Fibroblast of upper back skin (primary cell): ENCODE results near the gene FANCC.
A peak's percentile ranks its signal among the peaks of the same experiment; 100 is the strongest.
"Not testable (repeated sequence)": the region's sequence is repeated elsewhere in the genome, so short reads cannot be mapped to it uniquely, and the experiment has no call there.

ENCODE experiments used
- DNase-seq: peaks from one replicate; pipeline ENCODE4 v3.0.0-alpha.2; 2013

The FANCC gene

DNA sequence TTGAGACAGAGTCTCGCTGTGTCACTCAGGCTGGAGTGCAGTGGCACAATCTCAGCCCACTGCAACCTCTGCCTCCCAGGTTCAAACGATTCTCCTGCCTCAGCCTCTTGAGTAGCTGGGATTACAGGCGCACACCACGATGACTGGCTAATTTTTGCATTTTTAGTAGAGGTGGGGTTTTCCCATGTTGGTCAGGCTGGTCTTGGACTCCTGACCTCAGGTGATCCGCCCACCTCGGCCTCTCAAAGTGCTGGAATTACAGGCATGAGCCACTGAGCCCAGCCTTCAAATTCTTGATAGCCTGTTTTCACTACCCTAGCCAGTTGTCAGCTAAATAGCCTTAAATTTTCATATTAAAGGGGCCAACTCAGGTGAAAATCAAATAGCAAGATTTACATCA lies 11.6 kb upstream of the FANCC start:
- not testable (repeated sequence) for DNase-seq

DNA sequence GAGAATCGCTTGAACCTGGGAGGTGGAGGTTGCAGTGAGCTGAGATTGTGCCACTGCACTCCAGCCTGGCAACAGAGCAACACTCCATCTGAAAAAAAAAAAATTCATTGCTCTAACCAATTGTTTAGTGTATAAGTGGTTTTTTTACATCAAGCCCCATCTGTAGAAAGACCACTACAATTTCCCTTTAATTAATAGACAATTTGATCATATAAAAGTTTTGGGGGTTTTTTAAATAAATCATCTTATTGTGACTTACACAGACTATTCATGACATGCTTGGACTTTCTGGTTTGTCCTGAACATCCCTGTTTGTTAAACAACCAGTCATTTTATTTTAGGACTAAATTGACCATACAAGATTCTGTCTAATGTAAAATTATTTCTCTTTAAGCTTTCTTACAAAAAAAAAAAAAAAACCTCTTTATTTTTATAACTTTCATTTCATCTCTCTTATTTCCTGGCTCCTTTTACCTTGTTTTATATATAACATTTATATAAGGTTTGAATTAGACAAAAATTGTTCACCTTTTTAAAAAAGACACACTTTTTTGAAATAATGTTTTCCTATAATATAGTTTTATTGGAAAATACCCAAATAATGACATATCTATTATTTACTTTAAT lies 9.8 kb upstream of the FANCC start:
- no peak for DNase-seq

DNA sequence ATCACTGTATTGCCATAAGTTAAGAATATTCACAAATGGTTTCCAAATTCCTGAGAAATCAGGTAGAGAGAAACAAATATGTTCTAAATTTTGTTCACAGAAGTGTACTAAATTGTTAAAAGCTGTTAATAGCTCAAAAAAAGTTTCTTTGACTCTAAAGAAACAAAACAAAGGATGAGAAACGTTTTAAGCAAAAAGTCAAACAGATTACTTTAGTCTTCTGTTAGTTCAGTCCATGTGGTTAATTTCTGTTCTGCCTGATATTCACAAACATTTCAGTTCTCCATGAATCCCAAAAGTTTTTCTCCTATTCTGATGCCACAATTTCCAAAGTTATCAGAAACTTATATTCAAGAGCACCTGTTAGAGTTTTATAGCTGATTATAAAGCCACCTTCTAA lies 7.7 kb upstream of the FANCC start:
- DNase-seq, result no peak

DNA sequence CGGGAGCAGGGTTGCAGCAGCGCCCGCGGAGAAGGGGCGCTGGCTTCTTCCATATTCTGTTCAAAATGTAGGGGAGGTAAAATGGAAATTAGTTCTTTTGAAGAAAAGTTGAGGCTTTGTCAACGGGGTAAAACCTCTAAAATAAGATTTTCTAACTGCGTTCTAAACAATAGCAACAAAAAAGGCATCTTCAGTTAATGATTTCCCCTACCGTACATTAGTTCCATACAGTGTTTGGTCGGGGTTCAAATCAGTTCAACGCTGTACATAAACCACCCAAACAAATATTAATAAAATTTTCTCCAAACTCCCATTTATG lies 343 bp upstream of the FANCC start:
- no peak for DNase-seq

DNA sequence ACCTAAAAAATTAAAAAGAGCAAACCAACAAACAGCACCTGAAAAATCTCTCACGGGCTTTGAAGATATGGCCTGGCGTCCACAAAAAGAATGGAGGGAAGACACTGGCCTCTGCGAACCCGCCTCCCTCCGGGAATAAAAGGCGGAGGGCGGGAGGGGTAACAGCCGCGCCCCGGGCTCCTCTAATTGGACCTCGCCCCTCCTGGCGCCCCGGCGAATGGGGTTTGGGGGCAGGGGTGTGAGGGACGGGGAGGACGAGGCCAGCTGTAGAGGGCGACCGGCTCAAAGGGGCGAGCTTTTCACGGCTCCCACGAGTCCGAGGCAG lies 753 bp downstream of the FANCC start:
- peak; percentile 63 for DNase-seq

DNA sequence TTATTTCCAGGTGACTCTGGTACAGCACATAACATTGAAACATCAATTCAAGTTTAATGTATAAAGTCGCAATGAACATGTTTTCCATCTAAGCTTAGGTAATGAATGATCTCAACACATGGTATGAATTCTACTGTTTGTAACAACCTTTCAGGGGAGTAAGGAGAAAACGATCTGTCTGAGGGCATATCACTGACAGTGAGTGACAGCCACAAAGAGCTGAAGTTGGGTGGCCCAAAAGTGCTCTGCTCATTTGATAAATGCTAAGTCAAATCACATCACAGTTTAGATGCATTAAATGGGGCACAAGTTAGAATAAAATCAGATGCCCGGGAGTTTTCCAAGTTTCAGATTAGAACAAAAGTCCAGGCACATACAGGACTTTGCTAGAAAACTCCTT lies 1.2 kb downstream of the FANCC start:
- DNase-seq, result no peak

DNA sequence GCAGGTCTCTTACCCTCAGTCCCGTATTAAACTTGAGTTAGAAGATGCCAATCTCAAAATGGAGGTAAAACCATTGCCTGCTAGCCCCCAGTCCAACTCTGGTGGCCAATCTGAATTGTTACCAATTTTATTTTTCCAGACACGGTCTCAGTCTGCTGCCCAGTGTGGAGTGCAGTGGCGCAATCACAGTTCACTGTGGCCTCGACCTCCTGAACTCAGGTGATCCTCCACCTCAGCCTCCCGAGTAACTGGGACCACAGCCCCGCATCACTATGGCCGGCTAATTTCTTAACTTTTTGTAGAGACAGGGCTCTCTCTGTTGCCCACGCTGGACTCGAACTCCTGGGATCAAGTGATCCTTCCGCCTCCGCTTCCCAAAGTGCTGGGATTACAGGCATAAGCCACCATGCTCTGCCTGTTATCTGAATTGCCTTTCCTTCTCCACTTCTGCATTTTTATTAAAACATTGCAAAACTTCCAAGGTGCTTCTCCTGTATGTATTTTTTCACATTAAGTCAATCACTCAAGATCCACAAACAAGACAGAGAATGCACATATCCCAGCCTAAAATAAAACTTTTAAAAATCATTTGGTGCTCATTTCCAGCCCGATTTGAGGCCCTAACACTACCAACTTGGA lies 2.3 kb downstream of the FANCC start:
- DNase-seq, result no peak

DNA sequence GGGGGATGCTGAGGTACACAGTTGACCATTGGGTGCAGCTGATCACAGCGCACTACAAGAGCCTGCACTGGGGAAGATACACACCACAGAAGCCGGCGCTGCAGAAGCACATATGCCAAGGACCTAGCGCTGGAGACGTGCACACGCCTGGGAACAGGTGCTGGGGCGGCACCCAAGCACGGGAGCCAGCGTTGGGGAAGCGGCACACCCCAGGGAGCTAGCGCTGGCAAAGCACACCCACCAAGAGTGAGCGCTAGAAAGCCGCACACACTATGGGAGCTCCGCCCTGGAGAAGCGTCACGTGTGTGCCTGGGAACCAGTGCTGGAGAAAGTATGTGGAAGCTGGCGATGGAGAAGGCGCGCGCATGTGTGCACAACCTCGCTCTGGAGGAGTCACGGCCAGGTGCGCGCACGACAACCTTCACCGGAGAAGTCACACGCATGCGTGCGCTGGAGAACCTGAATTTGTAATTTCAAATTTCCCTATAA lies 4.5 kb downstream of the FANCC start:
- DNase-seq, result peak; percentile 68

DNA sequence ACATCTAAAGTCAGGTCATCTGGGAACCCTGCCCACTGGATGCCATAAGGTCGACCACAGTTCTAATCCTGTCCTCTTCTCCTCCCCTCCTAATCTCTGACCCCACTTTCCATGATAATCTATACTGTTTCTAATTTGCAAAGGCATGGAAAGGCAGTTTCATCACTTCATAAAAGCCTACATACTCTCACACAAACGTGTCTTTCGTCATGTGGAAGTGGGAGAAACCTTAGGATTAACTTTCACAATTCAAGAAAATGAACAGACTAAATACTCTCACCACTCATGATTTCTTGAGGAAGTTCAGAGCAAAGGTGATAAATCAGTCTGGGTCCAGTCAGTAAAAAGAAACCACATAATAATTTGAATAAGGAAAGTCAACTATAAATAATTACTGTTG lies 5.5 kb downstream of the FANCC start:
- DNase-seq, result no peak

DNA sequence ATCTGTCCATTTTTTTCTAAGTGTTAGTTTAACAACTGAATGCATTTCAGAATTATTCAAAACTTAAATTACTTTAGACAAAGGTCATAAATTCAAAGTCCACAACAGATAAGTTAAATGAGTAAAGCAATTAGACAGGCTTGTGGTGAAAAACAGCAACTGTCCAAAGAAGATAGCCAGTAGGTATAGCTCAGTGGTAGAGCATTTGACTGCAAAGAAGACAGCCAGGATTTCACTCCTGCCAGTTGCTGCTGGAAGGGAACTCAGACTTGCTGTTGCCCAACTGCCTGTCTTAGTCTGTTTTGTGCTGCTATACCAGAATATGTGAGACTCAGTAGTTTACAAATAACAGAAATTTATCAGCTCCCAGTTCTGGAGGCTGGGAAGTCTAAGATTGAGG lies 10.0 kb downstream of the FANCC start:
- no peak for DNase-seq

DNA sequence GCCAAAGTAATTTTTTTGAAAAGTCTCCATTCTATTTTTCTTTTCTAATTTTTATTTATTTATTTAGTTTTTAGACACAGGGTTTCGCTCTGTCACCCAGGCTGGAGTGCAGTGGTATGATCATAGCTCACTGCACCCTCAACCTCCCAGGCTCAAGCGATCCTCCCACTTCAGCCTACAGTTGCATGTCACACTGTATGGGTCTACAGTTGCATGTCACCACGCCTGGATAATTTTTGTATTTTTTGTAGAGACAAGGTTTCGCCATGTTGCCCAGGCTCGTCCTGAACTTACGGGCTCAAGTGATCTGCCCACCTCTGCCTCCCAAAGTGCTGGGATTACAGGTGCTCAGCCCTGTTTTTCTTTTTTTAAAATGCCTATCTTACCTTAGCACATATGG lies 10.7 kb downstream of the FANCC start:
- DNase-seq, result no peak

DNA sequence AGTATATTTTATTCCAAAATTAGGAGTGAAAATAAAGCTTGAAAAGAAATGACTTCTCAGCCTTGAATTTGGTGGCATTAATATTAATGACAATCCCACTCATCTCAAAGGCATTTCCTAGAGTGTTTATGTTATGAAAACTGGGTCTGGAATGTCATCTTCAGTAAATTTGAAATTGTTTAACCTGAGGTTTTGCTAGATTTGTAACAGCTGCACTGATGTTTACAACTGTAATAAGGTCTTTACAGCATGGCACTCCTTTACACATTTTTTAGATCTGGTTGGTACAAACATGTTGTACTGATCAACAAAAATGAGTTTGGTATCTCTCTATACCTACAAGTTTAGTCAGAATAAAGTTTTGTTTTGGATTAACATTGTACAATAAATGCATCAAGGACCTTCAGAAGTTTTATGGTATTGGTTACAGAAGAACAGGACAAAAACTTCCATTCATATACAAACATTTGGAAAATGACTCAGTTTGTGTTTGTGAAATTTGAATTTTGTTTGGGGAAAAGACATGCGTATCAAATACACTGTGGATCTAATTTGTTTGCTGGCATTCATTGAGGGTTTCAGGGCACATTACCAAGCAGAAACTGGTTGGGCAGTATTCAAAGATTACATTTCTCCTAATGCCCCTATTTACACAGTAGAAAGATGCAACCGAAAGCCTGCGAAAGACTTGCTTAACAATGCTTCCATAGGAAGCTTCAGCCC lies 11.6 kb downstream of the FANCC start:
- DNase-seq, result peak; percentile 33

DNA sequence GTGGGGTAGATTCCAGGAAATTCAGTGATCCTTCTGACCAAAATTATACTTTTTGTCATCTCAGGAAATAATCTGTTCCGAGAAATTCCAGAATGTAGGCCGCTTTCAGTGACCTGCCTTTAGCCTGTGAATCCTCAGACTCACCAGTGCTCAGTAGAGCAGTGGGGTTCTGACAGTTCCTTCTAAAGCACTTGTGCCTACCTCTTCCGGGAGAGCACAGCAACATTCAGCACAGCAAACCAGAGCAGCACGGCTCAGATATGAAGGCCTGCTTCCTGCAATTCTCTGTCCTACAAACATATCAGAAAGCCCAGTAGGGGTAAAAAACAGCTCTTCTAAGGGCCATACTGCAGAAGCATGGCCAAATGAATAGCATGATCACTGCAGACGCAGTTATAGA lies 15.0 kb downstream of the FANCC start:
- DNase-seq, result no peak

DNA sequence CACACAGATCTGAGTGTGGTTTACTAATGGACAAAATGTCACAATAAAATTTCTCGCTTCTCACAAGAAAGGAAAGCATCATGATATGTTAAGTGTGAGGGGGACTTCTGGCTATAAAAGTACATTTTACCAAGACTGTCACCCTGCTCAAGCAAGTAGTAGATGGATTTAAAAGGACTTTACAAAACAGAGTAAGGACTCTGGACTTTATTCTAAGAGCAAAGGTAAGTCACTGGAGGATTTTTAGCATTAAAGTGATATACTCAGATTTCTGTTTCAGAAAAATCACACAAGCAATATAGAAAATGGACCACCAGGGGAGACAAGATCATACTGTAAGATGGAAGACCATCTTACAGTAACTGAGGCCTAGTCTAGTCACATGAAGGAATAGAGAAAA lies 19.7 kb downstream of the FANCC start:
- no peak for DNase-seq

DNA sequence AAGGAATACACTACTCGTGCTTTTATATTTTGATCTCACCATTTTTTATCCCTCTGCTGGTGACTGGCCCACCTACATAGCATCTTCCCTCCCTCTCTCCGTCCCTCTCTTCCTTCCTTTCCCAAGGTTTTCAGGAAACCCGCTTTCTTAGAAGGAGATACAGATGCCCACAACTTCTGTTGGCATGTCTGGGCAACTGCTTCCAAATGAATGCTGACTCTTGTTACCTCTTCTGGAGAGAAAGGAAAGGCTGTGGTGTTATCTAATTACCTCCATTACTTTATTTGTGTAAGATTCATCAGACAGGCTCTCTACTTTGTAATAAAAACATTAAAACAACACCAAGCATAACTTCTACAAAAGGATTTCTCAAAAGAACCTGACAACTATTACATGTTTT lies 20.2 kb downstream of the FANCC start:
- no peak for DNase-seq

DNA sequence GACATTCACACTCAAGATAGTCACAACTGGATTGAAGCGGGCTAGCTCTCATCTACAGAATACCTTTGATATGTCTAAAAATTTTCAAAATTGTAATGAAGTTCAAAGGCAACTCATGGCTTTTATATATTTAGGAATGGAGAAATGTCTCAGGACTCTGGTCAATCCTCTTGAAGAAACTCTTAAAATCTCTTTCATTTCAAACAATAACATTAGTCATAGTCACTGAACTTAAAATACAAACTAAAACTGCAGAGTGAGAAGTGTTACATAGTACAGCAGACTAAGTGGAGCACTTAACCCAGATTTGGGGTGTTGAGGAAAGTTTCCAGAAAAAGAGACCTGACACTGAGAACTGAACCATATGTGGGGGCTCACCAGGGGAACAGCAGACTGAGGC lies 20.7 kb downstream of the FANCC start:
- DNase-seq, result no peak

DNA sequence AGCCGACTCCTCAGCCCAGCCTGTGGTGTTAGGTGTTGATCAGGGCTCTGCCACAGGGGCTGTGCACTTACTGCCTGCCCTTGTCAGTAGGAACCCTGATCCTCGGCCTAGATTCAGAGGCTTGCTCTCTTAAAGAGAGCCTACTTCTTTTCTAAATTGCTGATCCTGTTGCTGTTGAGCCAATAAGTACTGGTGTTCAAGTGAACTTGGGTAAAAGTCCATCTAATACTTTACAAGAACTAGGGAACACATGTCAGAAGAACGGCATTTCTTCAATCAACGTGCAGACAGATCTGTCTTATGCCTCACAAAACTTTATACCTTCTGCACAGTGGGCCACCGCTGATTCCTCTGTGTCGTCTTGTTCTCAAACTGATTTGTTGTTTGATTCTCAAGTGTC lies 24.2 kb downstream of the FANCC start:
- DNase-seq, result not testable (repeated sequence)

DNA sequence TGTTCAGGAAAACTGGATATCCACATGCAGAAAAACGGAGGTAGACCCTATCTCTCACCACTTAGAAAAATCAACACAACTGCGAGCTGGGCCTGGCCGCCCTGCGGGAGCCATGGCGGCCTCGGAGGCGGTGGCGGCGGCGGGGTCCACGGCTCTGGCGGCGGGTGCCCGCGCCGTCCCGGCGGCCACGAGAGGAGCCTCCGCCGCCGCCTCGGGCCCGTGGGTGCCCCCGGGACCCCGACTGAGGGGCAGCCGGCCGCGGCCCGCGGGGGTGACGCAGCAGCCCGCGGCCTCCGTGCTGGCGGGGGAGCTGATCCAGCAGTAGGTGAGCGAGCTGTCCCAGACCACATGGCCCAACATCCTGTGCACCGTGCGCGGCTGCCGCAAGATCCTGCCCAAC lies 25.3 kb downstream of the FANCC start:
- no peak for DNase-seq

DNA sequence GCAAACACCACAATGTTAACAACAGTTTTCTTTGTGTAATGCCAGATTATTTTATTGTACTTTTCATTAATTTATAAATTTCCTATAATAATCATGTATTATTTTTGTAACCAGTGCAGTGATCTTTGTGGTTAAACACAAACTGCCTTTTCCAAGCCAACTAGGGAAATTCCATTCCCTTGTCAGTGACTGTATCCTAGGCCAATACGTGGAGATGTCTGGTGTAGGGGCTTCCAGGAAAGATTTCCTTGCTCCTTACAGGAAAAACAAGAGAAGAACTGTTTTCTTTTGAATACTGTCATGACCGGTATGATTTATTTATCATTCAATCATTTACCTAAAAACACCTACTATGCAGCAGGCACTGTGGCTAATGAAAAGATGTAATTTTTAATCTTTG lies 31.4 kb downstream of the FANCC start:
- peak; percentile 20 for DNase-seq

DNA sequence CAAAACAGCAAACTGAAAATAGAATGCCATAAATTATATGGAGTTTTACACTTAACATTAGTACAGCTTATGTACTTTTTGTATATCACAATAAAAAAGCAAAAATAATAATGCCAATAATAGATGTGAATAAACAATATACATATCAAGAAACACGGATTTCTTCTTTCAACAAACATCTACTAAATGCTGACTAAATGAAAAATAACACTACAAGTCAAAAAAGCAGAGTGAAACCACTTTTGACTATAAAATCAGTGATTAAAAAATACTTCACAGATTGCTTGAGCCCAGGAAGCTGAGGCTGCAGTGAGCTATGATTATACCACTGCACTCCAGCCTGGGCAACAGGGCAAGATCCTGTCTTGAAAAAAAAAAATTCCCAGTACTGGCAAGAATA lies 32.2 kb downstream of the FANCC start:
- no peak for DNase-seq

DNA sequence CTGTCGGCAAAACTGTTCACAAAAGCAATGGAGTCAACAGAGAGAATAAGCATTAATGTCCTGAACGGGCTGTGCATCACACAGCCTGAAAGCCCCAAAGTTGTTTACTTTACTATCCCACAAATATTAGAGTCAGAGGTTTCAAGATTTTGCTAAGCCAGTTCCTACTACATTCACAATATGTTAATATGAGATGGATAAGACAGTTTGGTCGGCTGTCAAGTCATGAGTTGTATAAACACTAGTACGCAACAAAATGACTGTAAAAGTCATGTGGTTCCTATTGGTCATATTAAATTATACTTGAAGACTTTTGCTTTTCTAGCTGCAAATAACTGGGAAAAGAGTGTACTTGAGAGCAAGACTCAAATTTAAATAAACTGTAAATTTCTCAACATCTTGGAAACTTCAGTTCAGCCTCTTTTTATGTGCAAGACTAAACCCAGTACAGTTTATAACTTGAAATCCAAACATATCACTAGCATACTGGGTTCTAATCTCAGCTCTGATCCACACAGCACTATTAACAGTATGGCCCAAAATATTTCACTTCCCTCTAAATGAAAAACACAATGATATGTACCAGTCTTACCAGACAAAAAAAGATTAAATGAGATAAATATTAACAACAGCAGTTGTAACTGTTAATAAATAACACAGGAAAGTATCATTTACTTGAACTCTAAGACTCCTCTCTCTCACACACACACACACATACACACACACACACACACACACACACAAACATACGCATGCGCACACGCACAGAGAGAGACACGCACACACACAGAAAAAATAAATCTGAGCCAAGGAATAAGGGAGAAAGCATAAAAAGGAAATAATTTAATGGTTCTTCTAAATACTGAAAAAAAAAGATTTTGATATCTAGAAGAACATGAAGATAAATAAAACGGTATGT lies 33.1 kb downstream of the FANCC start:
- no peak for DNase-seq

DNA sequence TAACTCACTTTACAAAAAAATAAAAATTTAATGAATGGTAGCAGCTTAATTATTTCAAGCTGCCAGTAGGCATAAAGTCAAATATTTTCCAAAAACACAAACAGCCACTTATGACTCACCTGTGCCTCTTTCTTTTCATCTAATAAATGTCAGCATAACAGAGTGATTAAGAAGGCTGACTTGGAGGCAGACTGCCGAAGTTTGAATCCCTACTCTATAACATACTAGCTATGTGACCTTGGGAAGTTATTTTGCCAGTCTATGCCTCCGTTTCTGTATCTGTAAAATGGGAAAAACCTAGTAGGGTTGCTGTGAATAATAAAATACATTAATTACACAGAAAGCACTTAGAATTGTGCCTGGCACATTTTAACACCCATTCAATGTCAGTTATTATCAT lies 33.8 kb downstream of the FANCC start:
- DNase-seq, result no peak

DNA sequence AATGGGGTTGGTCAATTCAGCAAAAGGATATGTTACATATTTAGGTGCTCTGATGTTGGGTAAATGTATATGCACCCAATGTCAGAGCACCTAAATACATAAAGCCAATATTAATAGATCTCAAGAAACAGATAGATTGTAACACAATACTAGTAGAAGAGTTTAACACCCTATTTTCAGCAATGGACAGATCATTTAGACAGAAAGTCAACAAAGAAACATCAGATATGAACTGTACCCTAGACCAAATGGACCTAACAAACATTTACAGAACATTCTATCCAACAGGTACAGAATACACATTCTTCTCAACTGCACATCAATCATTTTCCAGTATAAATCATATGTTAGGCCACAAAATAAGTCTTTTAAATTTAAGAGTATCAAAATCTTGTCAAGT lies 35.2 kb downstream of the FANCC start:
- DNase-seq, result no peak

DNA sequence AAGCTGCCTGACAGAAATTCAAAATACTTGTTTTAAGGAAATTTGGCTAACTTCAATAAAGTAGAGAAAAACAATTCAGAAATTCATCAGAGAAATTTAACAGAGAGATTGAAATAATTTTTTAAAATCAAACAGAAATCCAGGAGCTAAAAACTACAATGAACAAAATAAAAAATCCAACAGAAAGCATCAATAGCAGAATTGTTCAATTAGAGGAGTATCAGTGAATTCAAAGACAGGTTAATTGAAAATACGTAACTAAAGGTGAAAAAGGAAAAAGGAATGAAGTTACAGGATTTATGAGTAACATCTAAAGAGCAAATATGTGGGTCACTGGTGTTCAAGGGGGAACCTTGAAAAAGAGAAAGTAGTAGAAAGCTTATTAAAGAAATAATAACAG lies 36.8 kb downstream of the FANCC start:
- no peak for DNase-seq
